AG04449 (cell line): ENCODE measurements around the gene NLN.

Source experiments
- CTCF ChIA-PET: fragments of 350-600 bp; formaldehyde crosslinking; extraction: SDS; loops from one replicate; lab custom pipeline; 2021; ENCODE audit warnings: antibody characterized with exemption; lab: Yijun Ruan, JAX
- POLR2A ChIA-PET: fragments of 400-600, 350-600 bp; formaldehyde crosslinking; extraction: SDS; loops from one replicate; lab custom pipeline; 2020; ENCODE audit warnings: antibody characterized with exemption, inconsistent platforms; lab: Yijun Ruan, JAX
- DNase-seq: peaks from one replicate; pipeline ENCODE4 v3.0.0-alpha.2; 2010; ENCODE audit warnings: low read depth, low spot score
- H3K4me3 ChIP-seq: 2 replicates; pipeline ENCODE4 v1.5.1; 2011; ENCODE audit warnings: low read depth, mild to moderate bottlenecking, control low read depth, low read length
- CTCF ChIP-seq: IDR thresholded peaks from one replicate; pipeline ENCODE4 v1.5.1; 2011; ENCODE audit warnings: mild to moderate bottlenecking, moderate library complexity, low read length, control low read depth, inconsistent platforms; ENCODE audit not compliant: insufficient read depth; ENCODE audit errors: missing control alignments

The NLN gene

GRCh38 chr5:65695162-65695755, 26.7 kb upstream of the NLN start:
- H3K4me3 ChIP-seq = no peak overlapping the region
- ChIA-PET POLR2A (no interaction called here), CTCF (no interaction called here)

GRCh38 chr5:65695896-65696295, 26.1 kb upstream of the NLN start:
- POLR2A ChIA-PET = no interaction called here
- TF ChIP-seq CTCF = no peak
- no peak for DNase-seq
- no peak overlapping the region for H3K4me3 ChIP-seq
- CTCF ChIA-PET = no interaction called here

More at GRCh38 chr5:65695162-65695755, 26.7 kb upstream of the NLN start:
- DNase-seq = no peak
- TF ChIP-seq CTCF = no peak

- TF ChIP-seq CTCF = no peak
- H3K4me3 ChIP-seq = no peak overlapping the region
- no peak for DNase-seq
- ChIA-PET POLR2A (no interaction called here), CTCF (no interaction called here)
Observed at GRCh38 chr5:65696892-65697291, 25.1 kb upstream of the NLN start.

GRCh38 chr5:65699338-65699737, 22.7 kb upstream of the NLN start:
- no peak for TF ChIP-seq CTCF
- ChIA-PET POLR2A (no interaction called here), CTCF (no interaction called here)
- DNase-seq = no peak
- H3K4me3 ChIP-seq = no peak overlapping the region

- TF ChIP-seq CTCF = no peak
- H3K4me3 ChIP-seq = no peak overlapping the region
- ChIA-PET CTCF (interaction anchor here (1.0 kb wide), 1 partner anchor 38 kb away, joined by 3 read pairs; no protein-coding TSS in a partner anchor), POLR2A (no interaction called here)
- no peak for DNase-seq
Observed at GRCh38 chr5:65702036-65702435, 20.0 kb upstream of the NLN start.

- no peak for DNase-seq
- no peak for TF ChIP-seq CTCF
- H3K4me3 ChIP-seq = no peak overlapping the region
- POLR2A ChIA-PET = no interaction called here
- CTCF ChIA-PET = no interaction called here
Observed at GRCh38 chr5:65704621-65705239, 17.3 kb upstream of the NLN start.
